Activated CD4-positive, alpha-beta T cell treated with anti-CD3 and anti-CD28 coated beads, Interleukin-2, amount 50 U/mL, for 16 hours (primary cell): ENCODE results near the gene SPPL2B.

Experiments used
- DNase-seq: peaks from one replicate; pipeline ENCODE4 v3.0.0-alpha.2; 2020

The SPPL2B gene

GRCh38 chr19:2302319-2303210 is 25.9 kb upstream of the SPPL2B start:
- DNase-seq, result no peak

GRCh38 chr19:2303211-2303798 is 25.2 kb upstream of the SPPL2B start:
- no peak for DNase-seq

GRCh38 chr19:2305452-2306280 is 22.8 kb upstream of the SPPL2B start:
- no peak for DNase-seq

- DNase-seq, result no peak
Measured at GRCh38 chr19:2306281-2306806, 22.1 kb upstream of the SPPL2B start.

GRCh38 chr19:2306971-2307370 is 21.5 kb upstream of the SPPL2B start:
- no peak for DNase-seq

- no peak for DNase-seq
Measured at GRCh38 chr19:2307518-2308012, 20.9 kb upstream of the SPPL2B start.

- DNase-seq, result no peak
Measured at GRCh38 chr19:2308114-2308556, 20.3 kb upstream of the SPPL2B start, which contains the start of gene LINGO3. Gene LINGO3, minus strand, starts transcription at chr19:2308154. Its CDS starts 16,378 bp downstream, at chr19:2291776.

- no peak for DNase-seq
Measured at GRCh38 chr19:2309734-2310362, 18.6 kb upstream of the SPPL2B start.

- no peak for DNase-seq
Measured at GRCh38 chr19:2311093-2311492, 17.4 kb upstream of the SPPL2B start.

- no peak for DNase-seq
Measured at GRCh38 chr19:2312820-2313501, 15.5 kb upstream of the SPPL2B start.

GRCh38 chr19:2315121-2315817 is 13.2 kb upstream of the SPPL2B start:
- no peak for DNase-seq

- no peak for DNase-seq
Measured at GRCh38 chr19:2315818-2316353, 12.6 kb upstream of the SPPL2B start.

- no peak for DNase-seq
Measured at GRCh38 chr19:2317300-2317699, 11.2 kb upstream of the SPPL2B start.

- no peak for DNase-seq
Measured at GRCh38 chr19:2317756-2318155, 10.7 kb upstream of the SPPL2B start.

GRCh38 chr19:2318923-2319322 is 9.6 kb upstream of the SPPL2B start:
- no peak for DNase-seq

- no peak for DNase-seq
Measured at GRCh38 chr19:2319551-2319950, 8.9 kb upstream of the SPPL2B start.

- no peak for DNase-seq
Measured at GRCh38 chr19:2320049-2320448, 8.4 kb upstream of the SPPL2B start.

GRCh38 chr19:2320939-2321338 is 7.5 kb upstream of the SPPL2B start:
- no peak for DNase-seq

GRCh38 chr19:2321565-2322283 is 6.8 kb upstream of the SPPL2B start:
- no peak for DNase-seq

GRCh38 chr19:2323707-2324106 is 4.8 kb upstream of the SPPL2B start:
- DNase-seq, result no peak
